Calu3 (cell line): Measurements from ENCODE around the gene BCL2L12. TPM values are rescaled to one million over a fixed set of nuclear protein-coding genes. Genes with fewer than 3 reads are reported as not detected.
A peak's percentile ranks its signal among the peaks of the same experiment; 100 is the strongest.

Experiments used
- BruUV-seq: library from RNA; stranded (reverse); fragments of 400-500 nt; replicated peaks from 2 replicates; lab custom pipeline; 2021; lab: Mats Ljungman, UMichigan
- CTCF ChIA-PET: fragments of 300-600 bp; sonication (Branson Sonifier 250); formaldehyde crosslinking; loops from one replicate; lab custom pipeline; 2022; ENCODE audit warnings: antibody characterized with exemption; lab: Charles Lee
- DNase-seq: peaks from one replicate; pipeline ENCODE4 v3.0.0; 2022
- H3K27ac Mint-ChIP-seq: one replicate; pipeline ENCODE4 v1.8.0; 2022; ENCODE audit warnings: mixed read lengths; ENCODE audit not compliant: unreplicated experiment
- H3K27me3 Mint-ChIP-seq: one replicate; pipeline ENCODE4 v1.8.0; 2022; ENCODE audit warnings: mixed read lengths; ENCODE audit not compliant: unreplicated experiment
- H3K36me3 Mint-ChIP-seq: one replicate; pipeline ENCODE4 v1.8.0; 2022; ENCODE audit warnings: mild to moderate bottlenecking, moderate library complexity, mixed read lengths; ENCODE audit not compliant: insufficient read depth, unreplicated experiment
- H3K4me1 Mint-ChIP-seq: one replicate; pipeline ENCODE4 v1.8.0; 2022; ENCODE audit warnings: mild to moderate bottlenecking, low read depth, mixed read lengths; ENCODE audit not compliant: unreplicated experiment
- H3K4me3 Mint-ChIP-seq: one replicate; pipeline ENCODE4 v1.8.0; 2022; ENCODE audit warnings: mild to moderate bottlenecking, low read depth, moderate library complexity, mixed read lengths; ENCODE audit not compliant: unreplicated experiment
- H3K9me3 Mint-ChIP-seq: one replicate; pipeline ENCODE4 v1.8.0; 2022; ENCODE audit warnings: low read depth, mixed read lengths; ENCODE audit not compliant: unreplicated experiment
- CTCF ChIP-seq: fragments of 200-600 bp; IDR thresholded peaks from one replicate; pipeline ENCODE4 v1.8.0; 2022; ENCODE audit warnings: antibody characterized with exemption; ENCODE audit not compliant: unreplicated experiment
- intact Hi-C: fragments of 100-400 bp; cut with micrococcal nuclease; formaldehyde crosslinking; loops from one replicate; pipeline ENCODE4 v1.10.0; 2022; ENCODE audit not compliant: unreplicated experiment
- total RNA-seq: library from RNA; stranded (reverse); gene quantifications from 2 replicates; pipeline ENCODE4 v1.2.3, GENCODE V29; 2022

BCL2L12 gene
- total RNA-seq, 1 experiment from 2014 or later = 70.8 TPM

DNA sequence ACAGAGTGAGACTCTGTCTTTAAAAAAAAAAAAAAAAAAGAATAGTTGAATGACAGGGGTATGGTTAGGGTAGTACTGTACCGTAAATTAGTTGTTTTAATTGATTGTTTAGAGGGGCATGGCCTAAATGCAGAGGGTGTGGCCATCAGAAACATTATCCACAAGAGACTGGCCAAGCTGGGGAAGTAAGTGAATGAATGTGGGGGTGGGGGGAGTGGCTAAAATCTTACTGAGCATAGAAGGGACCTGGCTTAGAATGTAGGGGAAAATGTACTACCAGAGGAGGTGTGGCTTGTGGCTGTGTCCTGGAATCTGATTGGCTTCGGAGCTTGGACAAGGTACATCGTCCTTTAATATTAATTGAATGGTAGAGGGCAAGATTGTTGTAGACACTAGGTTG, 3.8 kb downstream of the BCL2L12 start:
- peaks cover 62% of the 10 kb centered on the region for H3K36me3 Mint-ChIP-seq
- BruUV-seq = no TSS peak

GRCh38 chr19:49672131-49672919, 6.6 kb downstream of the BCL2L12 start:
- H3K36me3 Mint-ChIP-seq = peaks cover 55% of the 10 kb centered on the region
- peak; percentile 87 for TF ChIP-seq CTCF
- peaks cover 15% of the 10 kb centered on the region for H3K4me1 Mint-ChIP-seq
- no peaks in the 10 kb centered on the region for H3K9me3 Mint-ChIP-seq
- no peaks in the 10 kb centered on the region for H3K27me3 Mint-ChIP-seq
- CTCF ChIA-PET = interaction anchor here (0.5 to 1.3 kb wide), 5 partner anchors 24 to 679 kb away, joined by 3 to 9 read pairs (median 4); partner anchors contain the start of genes NOSIP, PRRG2, RRAS and RUVBL2
- H3K4me3 Mint-ChIP-seq = peak overlapping the region; percentile 17
- peak overlapping the region; percentile 29 for H3K27ac Mint-ChIP-seq
- intact Hi-C loops = no loop called here
- peak; percentile 86 for DNase-seq
- BruUV-seq = no TSS peak

More for the DNA sequence above, 3.8 kb downstream of the BCL2L12 start:
- H3K9me3 Mint-ChIP-seq = no peaks in the 10 kb centered on the region
- no peak overlapping the region for H3K4me3 Mint-ChIP-seq
- H3K4me1 Mint-ChIP-seq = peaks cover 26% of the 10 kb centered on the region
- no peak for DNase-seq
- no peak overlapping the region for H3K27ac Mint-ChIP-seq
- intact Hi-C loops = no loop called here
- CTCF ChIA-PET = no interaction called here
- H3K27me3 Mint-ChIP-seq = no peaks in the 10 kb centered on the region
- TF ChIP-seq CTCF = no peak

DNA sequence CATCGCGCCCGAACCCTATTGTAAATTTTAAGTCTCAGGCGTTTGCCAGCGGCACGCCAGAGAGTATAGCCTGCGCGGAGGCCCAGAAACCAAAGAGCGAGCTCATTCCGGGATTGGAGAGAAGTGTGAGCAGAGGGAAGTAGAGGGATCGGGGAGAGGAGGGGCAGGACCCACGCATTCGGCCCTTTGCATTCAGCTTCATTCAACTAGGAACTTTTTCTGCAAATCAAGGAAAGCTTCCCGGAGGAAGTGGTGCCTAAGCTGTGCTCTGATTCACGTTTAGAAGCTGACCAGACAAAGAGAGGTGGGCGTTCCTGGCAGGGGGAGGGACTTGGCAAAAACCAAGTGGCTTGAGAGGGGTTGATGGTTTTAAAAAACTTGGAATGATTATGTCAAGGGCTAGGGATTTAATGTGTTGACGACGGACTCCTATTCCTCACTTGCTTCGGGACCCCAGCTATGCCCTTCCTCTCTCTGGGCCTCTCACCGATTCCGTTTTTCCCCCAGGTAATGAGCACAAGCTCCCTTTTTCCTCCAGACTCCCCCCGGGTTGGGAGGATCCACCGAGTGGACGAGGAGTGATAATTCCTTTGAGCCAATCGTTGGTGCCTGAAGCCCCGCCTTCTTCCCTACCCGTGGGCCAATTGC, 10.5 kb downstream of the BCL2L12 start:
- Mint-ChIP-seq H3K36me3 (peaks cover 68% of the 10 kb centered on the region), H3K27ac (peak overlapping the region; percentile 99), H3K27me3 (no peaks in the 10 kb centered on the region), H3K4me1 (peaks cover 31% of the 10 kb centered on the region), H3K4me3 (peak overlapping the region; percentile 89), H3K9me3 (no peaks in the 10 kb centered on the region)
- no peak for TF ChIP-seq CTCF
- TSS peak; percentile 98 for BruUV-seq
- no peak for DNase-seq
- CTCF ChIA-PET = interaction anchor here (0.6 to 4.2 kb wide), 8 partner anchors 11 to 129 kb away, joined by 3 to 22 read pairs (median 5); partner anchors contain the start of genes BCL2L12, IRF3, NOSIP and PRRG2
- intact Hi-C loops = no loop called here

GRCh38 chr19:49676784-49677230, 11.1 kb downstream of the BCL2L12 start:
- Mint-ChIP-seq H3K4me1 (peaks cover 28% of the 10 kb centered on the region), H3K9me3 (no peaks in the 10 kb centered on the region), H3K27me3 (no peaks in the 10 kb centered on the region), H3K4me3 (peak overlapping the region; percentile 89), H3K27ac (peak overlapping the region; percentile 99), H3K36me3 (peaks cover 72% of the 10 kb centered on the region)
- peak; percentile 99 for DNase-seq
- no peak for TF ChIP-seq CTCF
- CTCF ChIA-PET = interaction anchor here (0.6 to 4.2 kb wide), 7 partner anchors 10 to 130 kb away, joined by 3 to 22 read pairs (median 5); partner anchors contain the start of genes BCL2L12, IRF3, NOSIP and PRRG2
- no TSS peak for BruUV-seq
- intact Hi-C loops = no loop called here
